GM12878 (cell line): ENCODE data around the gene ZNF367. TPM values are rescaled to one million over a fixed set of nuclear protein-coding genes. Genes with fewer than 3 reads are reported as not detected.

Experiments used
- ATAC-seq: fragments of 200-7000 bp; cut with Tn5 transposase; 3 replicates; pipeline ENCODE4 v1.9.1; 2020; ENCODE audit warnings: mild to moderate bottlenecking, moderate library complexity
- BruUV-seq: library from RNA; stranded (reverse); fragments of 400-500 nt; replicated peaks from 2 replicates; lab custom pipeline; 2021; lab: Mats Ljungman, UMichigan
- CTCF ChIA-PET: fragments of 300-600 bp; sonication (Branson Sonifier 250); formaldehyde crosslinking; extraction: SDS; loops from one replicate; lab custom pipeline; 2021; ENCODE audit warnings: inconsistent platforms; lab: Yijun Ruan, JAX
- POLR2A ChIA-PET: fragments of 350-600 bp; formaldehyde crosslinking; extraction: SDS; loops from one replicate; lab custom pipeline; 2021; ENCODE audit warnings: inconsistent platforms; lab: Charles Lee
- RAD21 ChIA-PET: fragments of 300-600 bp; sonication (Branson Sonifier 250); formaldehyde crosslinking; loops from one replicate; lab custom pipeline; 2023; ENCODE audit warnings: antibody characterized with exemption; ENCODE audit not compliant: unreplicated experiment; lab: Charles Lee
- SMC1A ChIA-PET: fragments of 300-600 bp; sonication (Branson Sonifier 250); formaldehyde crosslinking; loops from one replicate; lab custom pipeline; 2023; ENCODE audit not compliant: unreplicated experiment, uncharacterized antibody; lab: Charles Lee
- DNase-seq: peaks from one replicate; pipeline ENCODE4 v3.0.0-alpha.2; 2011; ENCODE audit warnings: low read depth, low spot score
- FAIRE-seq: peaks from 3 replicates; lab custom pipeline; 2011; peaks lifted over from hg19 to GRCh38; lab: Jason Lieb, UNC
- H2AFZ ChIP-seq: 2 replicates; pipeline ENCODE4 v1.6.0; 2011; ENCODE audit warnings: low read depth, low read length, control low read depth; ENCODE audit not compliant: control insufficient read depth
- H3K27ac ChIP-seq: 2 replicates; pipeline ENCODE4 v1.5.1; 2011; ENCODE audit warnings: control low read depth; ENCODE audit not compliant: control insufficient read depth, insufficient read depth
- H3K27me3 ChIP-seq, 2 experiments: replicated peaks in 1 of 2; 2 replicates each; pipeline versions ENCODE4 v1.6.0 to v1.6.1; 2011; ENCODE audit warnings: low read length in 1 of 2; ENCODE audit not compliant: control insufficient read depth in 2 of 2, insufficient read depth in 2 of 2
- H3K36me3 ChIP-seq, 2 experiments: 2 replicates each; pipeline ENCODE4 v1.5.1; 2011; ENCODE audit warnings: low read length in 1 of 2; ENCODE audit not compliant: control insufficient read depth in 2 of 2, insufficient read depth in 2 of 2
- H3K4me1 ChIP-seq: 2 replicates; pipeline ENCODE4 v1.6.1; 2011; ENCODE audit warnings: mild to moderate bottlenecking, low read length, moderate library complexity, mixed read lengths; ENCODE audit not compliant: control insufficient read depth, insufficient read depth
- H3K4me2 ChIP-seq: 2 replicates; pipeline ENCODE4 v1.6.0; 2011; ENCODE audit warnings: control low read depth; ENCODE audit not compliant: control insufficient read depth, insufficient read depth
- H3K4me3 ChIP-seq: fragments of 200-600 bp; sonication (generic); 2 replicates; pipeline ENCODE4 v1.5.1; 2016
- H3K79me2 ChIP-seq: 2 replicates; pipeline ENCODE4 v1.6.0; 2011; ENCODE audit warnings: low read length; ENCODE audit not compliant: control insufficient read depth, insufficient read depth
- H3K9ac ChIP-seq: 2 replicates; pipeline ENCODE4 v1.8.0; 2011; ENCODE audit warnings: low read length, control low read depth, mixed read lengths; ENCODE audit not compliant: control insufficient read depth, insufficient read depth
- H3K9me3 ChIP-seq: replicated peaks from 3 replicates; pipeline ENCODE4 v1.5.1; 2011; ENCODE audit warnings: mild to moderate bottlenecking, low read length; ENCODE audit not compliant: control insufficient read depth, insufficient read depth
- H4K20me1 ChIP-seq: 2 replicates; pipeline ENCODE4 v1.6.0; 2011; ENCODE audit not compliant: control insufficient read depth, insufficient read depth
- BMI1 ChIP-seq: fragments of 450-650 bp; IDR thresholded peaks from 2 replicates; pipeline ENCODE4 v1.6.1; 2016; ENCODE audit warnings: mild to moderate bottlenecking, moderate library complexity, borderline replicate concordance
- TAF1 ChIP-seq: IDR thresholded peaks from 2 replicates; pipeline ENCODE4 v1.6.1; 2011; ENCODE audit warnings: mild to moderate bottlenecking, low read depth, low read length, borderline replicate concordance
- ZNF207 ChIP-seq: fragments of 450-650 bp; IDR thresholded peaks from 2 replicates; pipeline ENCODE4 v1.6.1; 2014; ENCODE audit warnings: antibody characterized with exemption, mild to moderate bottlenecking, borderline replicate concordance
- WGBS: methylation state at CpG from one replicate; pipeline ENCODE4 v1.1.6; 2016; ENCODE audit warnings: low lambda C conversion rate; ENCODE audit not compliant: insufficient replicate concordance, insufficient coverage; ENCODE audit errors: missing lambda C conversion rate; 5-methylcytosine and 5-hydroxymethylcytosine counted together
- in situ Hi-C: fragments of 300-500 bp; cut with MboI; formaldehyde crosslinking; loops from 9 replicates; pipeline ENCODE4 v1.14.3; 2018; ENCODE audit warnings: mixed read lengths
- intact Hi-C: fragments of 100-400 bp; cut with micrococcal nuclease; formaldehyde crosslinking; loops from one replicate; pipeline ENCODE4 v1.14.2; 2022; ENCODE audit not compliant: unreplicated experiment
- polyA plus RNA-seq, 11 experiments: library from polyadenylated mRNA; depleted of rRNA in 4 of 11; unstranded in 6 of 11; stranded (reverse) in 5 of 11; fragments of >200 nt; fragmentation: Nextera tagmentation in 4 of 11; fragmentation: Illumina TruSeq in 1 of 11; extraction: Ambion mirVana in 4 of 11; extraction: Trizol in 1 of 11; gene quantifications; 1 replicate in 1 of 11; 2 replicates in 10 of 11; pipeline versions ENCODE4 v1.2.1 to v1.2.3, GENCODE V29; 2011 to 2016; ENCODE audit warnings: inconsistent platforms in 2 of 11, missing spikeins in 2 of 11, low read depth in 1 of 11
- total RNA-seq, 4 experiments: library from RNA; depleted of rRNA in 3 of 4; stranded (reverse); fragments of >200 nt in 3 of 4; fragmentation: Illumina TruSeq in 1 of 4; extraction: Trizol in 1 of 4; gene quantifications; 2 replicates each; pipeline versions ENCODE4 v1.2.1 to v1.2.3, GENCODE V29; 2013 to 2021
- TF ChIP-seq, protein P1 (sequence below): fragments of 450-650 bp; IDR thresholded peaks from 2 replicates; pipeline ENCODE4 v1.6.1; 2017; ENCODE audit warnings: low read depth, mild to moderate bottlenecking, moderate library complexity
- TF ChIP-seq, protein P2 (sequence below): IDR thresholded peaks from 2 replicates; pipeline ENCODE4 v1.6.1; 2012; ENCODE audit warnings: low read length, inconsistent platforms

Gene ZNF367
- total and polyA plus RNA-seq, 10 of the 15 experiments (the other 5 are each of a cell fraction or from before 2014, with no cell fraction given): 2.9 to 16.3 (median 11.1) TPM

DNA sequence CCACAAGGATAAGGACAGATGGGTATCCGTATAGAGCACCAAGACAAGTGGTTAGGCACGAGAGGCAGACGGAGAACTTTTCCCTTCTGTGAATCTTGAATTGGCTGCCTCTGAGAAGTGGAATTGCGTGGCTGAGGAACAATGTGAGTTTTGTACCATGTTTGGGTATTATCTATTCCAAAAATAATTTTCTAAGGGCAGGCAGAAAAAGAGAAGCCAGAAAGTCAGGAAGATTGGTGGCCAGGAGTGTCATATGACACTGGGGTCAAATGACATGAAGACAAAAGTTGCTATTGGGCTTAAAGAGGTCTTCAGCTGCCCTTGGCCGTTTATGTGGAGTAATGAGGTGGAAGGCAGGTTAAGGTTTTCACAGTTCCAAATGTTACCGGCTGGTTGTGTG lies 46.3 kb upstream of the ZNF367 start:
- in situ Hi-C loops (no loop called here), intact Hi-C loops (no loop called here)
- FAIRE-seq (no peak), ATAC-seq (no peak), DNase-seq (no peak)
- H3K4me1 ChIP-seq: no peaks in the 10 kb centered on the region
- no peak overlapping the region for H2AFZ ChIP-seq
- RAD21 ChIA-PET: no interaction called here
- no peak overlapping the region for H3K9ac ChIP-seq
- H3K36me3 ChIP-seq: no peaks in the 10 kb centered on the region
- no peaks in the 10 kb centered on the region for H3K79me2 ChIP-seq
- H3K27ac ChIP-seq: no peak overlapping the region
- H3K9me3 ChIP-seq: no peaks in the 10 kb centered on the region
- SMC1A ChIA-PET: no interaction called here
- 77% methylated on average over 6 of the region's 6 CpGs for WGBS
- TF ChIP-seq, protein P1, sequence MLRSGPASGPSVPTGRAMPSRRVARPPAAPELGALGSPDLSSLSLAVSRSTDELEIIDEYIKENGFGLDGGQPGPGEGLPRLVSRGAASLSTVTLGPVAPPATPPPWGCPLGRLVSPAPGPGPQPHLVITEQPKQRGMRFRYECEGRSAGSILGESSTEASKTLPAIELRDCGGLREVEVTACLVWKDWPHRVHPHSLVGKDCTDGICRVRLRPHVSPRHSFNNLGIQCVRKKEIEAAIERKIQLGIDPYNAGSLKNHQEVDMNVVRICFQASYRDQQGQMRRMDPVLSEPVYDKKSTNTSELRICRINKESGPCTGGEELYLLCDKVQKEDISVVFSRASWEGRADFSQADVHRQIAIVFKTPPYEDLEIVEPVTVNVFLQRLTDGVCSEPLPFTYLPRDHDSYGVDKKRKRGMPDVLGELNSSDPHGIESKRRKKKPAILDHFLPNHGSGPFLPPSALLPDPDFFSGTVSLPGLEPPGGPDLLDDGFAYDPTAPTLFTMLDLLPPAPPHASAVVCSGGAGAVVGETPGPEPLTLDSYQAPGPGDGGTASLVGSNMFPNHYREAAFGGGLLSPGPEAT: no peak
- TF ChIP-seq TAF1 (no peak), BMI1 (no peak), ZNF207 (no peak)
- TF ChIP-seq, protein P2, sequence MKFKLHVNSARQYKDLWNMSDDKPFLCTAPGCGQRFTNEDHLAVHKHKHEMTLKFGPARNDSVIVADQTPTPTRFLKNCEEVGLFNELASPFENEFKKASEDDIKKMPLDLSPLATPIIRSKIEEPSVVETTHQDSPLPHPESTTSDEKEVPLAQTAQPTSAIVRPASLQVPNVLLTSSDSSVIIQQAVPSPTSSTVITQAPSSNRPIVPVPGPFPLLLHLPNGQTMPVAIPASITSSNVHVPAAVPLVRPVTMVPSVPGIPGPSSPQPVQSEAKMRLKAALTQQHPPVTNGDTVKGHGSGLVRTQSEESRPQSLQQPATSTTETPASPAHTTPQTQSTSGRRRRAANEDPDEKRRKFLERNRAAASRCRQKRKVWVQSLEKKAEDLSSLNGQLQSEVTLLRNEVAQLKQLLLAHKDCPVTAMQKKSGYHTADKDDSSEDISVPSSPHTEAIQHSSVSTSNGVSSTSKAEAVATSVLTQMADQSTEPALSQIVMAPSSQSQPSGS: no peak
- CTCF ChIA-PET: no interaction called here
- no TSS peak for BruUV-seq
- H3K4me3 ChIP-seq: no peak overlapping the region
- H3K4me2 ChIP-seq: no peak overlapping the region
- H3K27me3 ChIP-seq: no peaks in the 10 kb centered on the region
- H4K20me1 ChIP-seq: no peaks in the 10 kb centered on the region
- POLR2A ChIA-PET: no interaction called here
